Erythroblast (primary cell): ENCODE measurements around the gene PLA2G3.

Source experiments
- GATA1 ChIP-seq: IDR thresholded peaks from 2 replicates; pipeline ENCODE4 v1.6.1; 2011; ENCODE audit warnings: low read depth, mild to moderate bottlenecking, control low read depth, low read length, moderate library complexity
- POLR2A ChIP-seq: IDR thresholded peaks from 2 replicates; pipeline ENCODE4 v1.6.1; 2011; ENCODE audit warnings: mild to moderate bottlenecking, low read length

GRCh38 chr22:31086703-31087330 is 53.5 kb downstream of the PLA2G3 start:
- no peak for TF ChIP-seq POLR2A
- no peak for TF ChIP-seq GATA1
